OCI-LY1 (cell line): ENCODE data around the gene GABRA4.

Source experiments
- H2AFZ ChIP-seq: fragments of 200-600 bp; sonication (generic), shearing (Covaris generic); 2 replicates; pipeline ENCODE4 v1.6.0; 2014; ENCODE audit warnings: antibody characterized with exemption, mild to moderate bottlenecking, low read length
- H3F3A ChIP-seq: fragments of 200-600 bp; sonication (generic), shearing (Covaris generic); 2 replicates; pipeline ENCODE4 v1.6.0; 2014; ENCODE audit warnings: mild to moderate bottlenecking, antibody characterized with exemption, low read length, moderate library complexity; ENCODE audit not compliant: insufficient read depth
- H3K27ac ChIP-seq: fragments of 200-600 bp; sonication (generic); 2 replicates; pipeline ENCODE4 v1.5.1; 2014; ENCODE audit warnings: low read length, mixed run types, mild to moderate bottlenecking, low read depth; ENCODE audit not compliant: poor library complexity, severe bottlenecking
- H3K27me3 ChIP-seq: fragments of 200-600 bp; sonication (generic); 2 replicates; pipeline ENCODE4 v1.6.0; 2014; ENCODE audit warnings: antibody characterized with exemption, mild to moderate bottlenecking, low read length, moderate library complexity; ENCODE audit not compliant: insufficient read depth
- H3K36me3 ChIP-seq: fragments of 200-600 bp; sonication (generic); 2 replicates; pipeline ENCODE4 v1.6.1; 2014; ENCODE audit warnings: mild to moderate bottlenecking, antibody characterized with exemption, low read length, moderate library complexity, mixed read lengths; ENCODE audit not compliant: insufficient read depth
- H3K4me1 ChIP-seq: fragments of 200-600 bp; sonication (generic); 2 replicates; pipeline ENCODE4 v1.5.1; 2014; ENCODE audit warnings: mild to moderate bottlenecking, low read length, moderate library complexity; ENCODE audit not compliant: insufficient read depth, severe bottlenecking
- H3K4me2 ChIP-seq: fragments of 200-600 bp; sonication (generic), shearing (Covaris generic); 2 replicates; pipeline ENCODE4 v1.6.1; 2014; ENCODE audit warnings: low read length
- H3K4me3 ChIP-seq: fragments of 200-600 bp; sonication (generic); 2 replicates; pipeline ENCODE4 v1.5.1; 2014; ENCODE audit warnings: low read length, low read depth, mild to moderate bottlenecking, mixed read lengths; ENCODE audit not compliant: poor library complexity, severe bottlenecking
- H3K79me2 ChIP-seq: fragments of 200-600 bp; shearing (Covaris generic); 2 replicates; pipeline ENCODE4 v1.6.1; 2016; ENCODE audit warnings: mixed run types, low read length, mixed read lengths; ENCODE audit not compliant: insufficient read depth
- H3K9ac ChIP-seq: fragments of 200-600 bp; sonication (generic), shearing (Covaris generic); 2 replicates; pipeline ENCODE4 v1.6.1; 2014; ENCODE audit warnings: mild to moderate bottlenecking, low read length, mixed read lengths
- H3K9me2 ChIP-seq: fragments of 200-600 bp; sonication (generic), shearing (Covaris generic); 2 replicates; pipeline ENCODE4 v1.6.1; 2014; ENCODE audit warnings: low read depth, mild to moderate bottlenecking, low read length, mixed read lengths
- H3K9me3 ChIP-seq: fragments of 200-600 bp; shearing (Covaris generic); 2 replicates; pipeline ENCODE4 v1.6.1; 2014; ENCODE audit warnings: low read length, mixed read lengths
- H4K20me1 ChIP-seq: fragments of 200-600 bp; sonication (generic), shearing (Covaris generic); 2 replicates; pipeline ENCODE4 v1.6.0; 2016; ENCODE audit warnings: mild to moderate bottlenecking, low read length; ENCODE audit not compliant: insufficient read depth
- CTCF ChIP-seq: fragments of 200-600 bp; sonication (generic), shearing (Covaris generic); IDR thresholded peaks from 2 replicates; pipeline ENCODE4 v1.5.1; 2017; ENCODE audit warnings: mild to moderate bottlenecking, antibody characterized with exemption, low read length, moderate library complexity, mixed read lengths
- EZH2 ChIP-seq: fragments of 200-600 bp; sonication (generic), shearing (Covaris generic); IDR thresholded peaks from 2 replicates; pipeline ENCODE4 v1.8.0; 2017; ENCODE audit warnings: borderline replicate concordance, mixed run types, mild to moderate bottlenecking, antibody characterized with exemption, low read length, moderate library complexity, mixed read lengths

GABRA4 gene

GRCh38 chr4:46949822-46950221 is 43.6 kb downstream of the GABRA4 start:
- H3K9ac ChIP-seq, result no peak overlapping the region
- H3K9me2 ChIP-seq, result no peaks in the 10 kb centered on the region
- TF ChIP-seq EZH2 (no peak), CTCF (no peak)
- H3K9me3 ChIP-seq, result no peaks in the 10 kb centered on the region
- no peak overlapping the region for H2AFZ ChIP-seq
- no peaks in the 10 kb centered on the region for H3F3A ChIP-seq
- H4K20me1 ChIP-seq, result no peaks in the 10 kb centered on the region
- H3K27ac ChIP-seq, result no peak overlapping the region
- H3K4me2 ChIP-seq, result no peak overlapping the region
- no peaks in the 10 kb centered on the region for H3K27me3 ChIP-seq
- no peaks in the 10 kb centered on the region for H3K79me2 ChIP-seq
- no peaks in the 10 kb centered on the region for H3K4me1 ChIP-seq
- H3K36me3 ChIP-seq, result no peaks in the 10 kb centered on the region
- H3K4me3 ChIP-seq, result no peak overlapping the region

GRCh38 chr4:46947541-46947940 is 45.8 kb downstream of the GABRA4 start:
- TF ChIP-seq EZH2, result no peak
- TF ChIP-seq CTCF, result no peak
- H3K79me2 ChIP-seq, result no peaks in the 10 kb centered on the region
- H3K9ac ChIP-seq, result no peak overlapping the region
- H4K20me1 ChIP-seq, result no peaks in the 10 kb centered on the region
- no peaks in the 10 kb centered on the region for H3K4me1 ChIP-seq
- H3F3A ChIP-seq, result no peaks in the 10 kb centered on the region
- H3K27me3 ChIP-seq, result no peaks in the 10 kb centered on the region
- H3K4me2 ChIP-seq, result no peak overlapping the region
- H3K36me3 ChIP-seq, result no peaks in the 10 kb centered on the region
- H3K9me3 ChIP-seq, result no peaks in the 10 kb centered on the region
- no peaks in the 10 kb centered on the region for H3K9me2 ChIP-seq
- H3K27ac ChIP-seq, result no peak overlapping the region
- H3K4me3 ChIP-seq, result no peak overlapping the region
- no peak overlapping the region for H2AFZ ChIP-seq

- Histone ChIP-seq H3K27me3 (no peaks in the 10 kb centered on the region), H3K27ac (no peak overlapping the region), H3K9me3 (no peaks in the 10 kb centered on the region), H3K79me2 (no peaks in the 10 kb centered on the region), H4K20me1 (no peaks in the 10 kb centered on the region), H3K9ac (no peak overlapping the region), H3K4me1 (no peaks in the 10 kb centered on the region), H3K9me2 (no peaks in the 10 kb centered on the region), H3K36me3 (no peaks in the 10 kb centered on the region), H2AFZ (no peak overlapping the region), H3F3A (no peaks in the 10 kb centered on the region), H3K4me3 (no peak overlapping the region), H3K4me2 (no peak overlapping the region)
- TF ChIP-seq EZH2 (no peak), CTCF (no peak)
Measured at GRCh38 chr4:46946919-46947536, 46.4 kb downstream of the GABRA4 start.
